PC-9 (cell line): ENCODE results near the gene UPF2. TPM values are rescaled to one million over a fixed set of nuclear protein-coding genes. Genes with fewer than 3 reads are reported as not detected.

ENCODE experiments used
- BruUV-seq: library from RNA; stranded (reverse); fragments of 400-500 nt; replicated peaks from 2 replicates; lab custom pipeline; 2021; lab: Mats Ljungman, UMichigan
- CTCF ChIA-PET: fragments of 300-600 bp; sonication (Branson Sonifier 250); formaldehyde crosslinking; loops from one replicate; lab custom pipeline; 2022; ENCODE audit warnings: antibody characterized with exemption; lab: Charles Lee
- POLR2A ChIA-PET: fragments of 300-600 bp; sonication (Branson Sonifier 250); formaldehyde crosslinking; loops from one replicate; lab custom pipeline; 2022; ENCODE audit warnings: antibody characterized with exemption; ENCODE audit not compliant: unreplicated experiment; lab: Charles Lee
- DNase-seq, 2 experiments: peaks; one replicate each; pipeline versions ENCODE4 v3.0.0 to v3.0.0-alpha.2; 2015 to 2022; ENCODE audit warnings: mixed read lengths in 1 of 2
- H2AFZ ChIP-seq: fragments of 200-600 bp; sonication (generic); 2 replicates; pipeline ENCODE4 v1.8.1; 2017; ENCODE audit warnings: antibody characterized with exemption
- H3F3A ChIP-seq: fragments of 200-600 bp; sonication (generic); 2 replicates; pipeline ENCODE4 v1.8.1; 2017; ENCODE audit warnings: antibody characterized with exemption, mild to moderate bottlenecking, low read depth; ENCODE audit not compliant: insufficient read depth
- H3K27ac ChIP-seq: fragments of 200-600 bp; sonication (generic); 2 replicates; pipeline ENCODE4 v1.6.1; 2016; ENCODE audit warnings: mixed run types
- H3K27me3 ChIP-seq: fragments of 200-600 bp; sonication (generic); 2 replicates; pipeline ENCODE4 v1.6.1; 2016; ENCODE audit warnings: low read depth, mixed run types; ENCODE audit not compliant: insufficient read depth
- H3K36me3 ChIP-seq: fragments of 200-600 bp; sonication (generic); 2 replicates; pipeline ENCODE4 v1.6.1; 2016; ENCODE audit warnings: low read depth, mixed run types
- H3K4me1 ChIP-seq: fragments of 200-600 bp; sonication (generic); replicated peaks from 2 replicates; pipeline ENCODE4 v1.6.1; 2016; ENCODE audit warnings: mixed run types; ENCODE audit not compliant: insufficient read depth
- H3K4me2 ChIP-seq: fragments of 200-600 bp; sonication (generic); 2 replicates; pipeline ENCODE4 v1.6.1; 2017; ENCODE audit warnings: mixed run types
- H3K4me3 ChIP-seq: fragments of 200-600 bp; sonication (generic); 2 replicates; pipeline ENCODE4 v1.6.1; 2016; ENCODE audit warnings: mixed run types
- H3K79me2 ChIP-seq: fragments of 200-600 bp; sonication (generic); 2 replicates; pipeline ENCODE4 v1.6.1; 2017; ENCODE audit warnings: low read depth, mixed run types
- H3K9me2 ChIP-seq: fragments of 200-600 bp; sonication (generic); 2 replicates; pipeline ENCODE4 v1.8.1; 2017; ENCODE audit warnings: mild to moderate bottlenecking; ENCODE audit not compliant: insufficient read depth
- H3K9me3 ChIP-seq: fragments of 200-600 bp; sonication (generic); 2 replicates; pipeline ENCODE4 v1.8.1; 2016; ENCODE audit warnings: low read depth; ENCODE audit not compliant: insufficient read depth
- H4K20me1 ChIP-seq: fragments of 200-600 bp; sonication (generic); 2 replicates; pipeline ENCODE4 v1.8.1; 2017; ENCODE audit not compliant: insufficient read depth
- EZH2 ChIP-seq: fragments of 200-600 bp; sonication (generic); IDR thresholded peaks from 2 replicates; pipeline ENCODE4 v1.8.0; 2017; ENCODE audit warnings: antibody characterized with exemption, low read depth
- intact Hi-C: fragments of 100-400 bp; cut with micrococcal nuclease; formaldehyde crosslinking; loops from one replicate; pipeline ENCODE4 v1.10.0; 2022; ENCODE audit not compliant: unreplicated experiment
- total RNA-seq: library from RNA; stranded (reverse); gene quantifications from 2 replicates; pipeline ENCODE4 v1.2.3, GENCODE V29; 2021
- TF ChIP-seq, protein P1 (sequence below): fragments of 200-600 bp; sonication (generic); conservative IDR thresholded peaks from 2 replicates; pipeline ENCODE4 v1.6.1; 2017; ENCODE audit warnings: mixed run types, antibody characterized with exemption, mild to moderate bottlenecking, moderate library complexity

The UPF2 gene
- total RNA-seq, 1 experiment from 2014 or later, result 25.9 TPM

DNA sequence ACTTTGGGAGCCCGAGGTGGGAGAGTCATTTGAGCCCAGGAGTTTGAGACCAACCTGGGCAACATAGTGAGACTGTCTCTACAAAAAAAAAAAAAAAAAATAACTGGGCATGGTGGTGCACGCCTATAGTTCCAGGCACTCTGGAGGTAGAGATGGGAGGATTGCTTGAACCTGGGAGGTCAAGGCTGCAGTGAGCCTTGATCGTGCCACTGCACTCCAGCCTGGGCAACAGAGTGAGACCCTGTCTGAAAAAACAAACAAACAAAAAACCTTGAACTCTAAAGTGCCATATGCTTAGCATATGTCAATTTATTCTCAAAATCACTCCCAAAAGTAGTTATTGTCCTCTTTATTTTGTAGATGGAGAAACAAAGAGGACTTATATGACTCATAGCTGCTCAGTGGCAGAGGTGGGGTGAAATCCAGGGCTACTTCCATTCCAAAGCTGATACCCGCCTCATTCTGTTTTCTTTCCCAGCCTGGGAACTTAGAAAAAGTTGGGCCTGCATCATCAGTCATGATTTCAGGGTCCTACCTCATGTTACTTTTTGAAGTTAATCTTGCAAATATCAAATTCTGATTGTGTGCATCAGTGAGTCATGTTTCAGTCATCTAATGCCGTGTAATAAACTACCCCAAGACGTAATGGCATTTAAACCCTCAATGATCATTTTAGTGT lies 39.4 kb upstream of the UPF2 start:
- DNase-seq, result no peak
- Histone ChIP-seq H3K9me3 (no peaks in the 10 kb centered on the region), H3K4me2 (no peak overlapping the region), H4K20me1 (no peaks in the 10 kb centered on the region), H3K36me3 (no peaks in the 10 kb centered on the region), H3K27me3 (no peaks in the 10 kb centered on the region), H2AFZ (no peak overlapping the region), H3K4me3 (no peak overlapping the region), H3K4me1 (no peaks in the 10 kb centered on the region), H3F3A (no peaks in the 10 kb centered on the region), H3K79me2 (no peaks in the 10 kb centered on the region), H3K27ac (no peak overlapping the region), H3K9me2 (no peaks in the 10 kb centered on the region)
- POLR2A ChIA-PET, result no interaction called here
- no peak for TF ChIP-seq EZH2
- TF ChIP-seq, protein P1, sequence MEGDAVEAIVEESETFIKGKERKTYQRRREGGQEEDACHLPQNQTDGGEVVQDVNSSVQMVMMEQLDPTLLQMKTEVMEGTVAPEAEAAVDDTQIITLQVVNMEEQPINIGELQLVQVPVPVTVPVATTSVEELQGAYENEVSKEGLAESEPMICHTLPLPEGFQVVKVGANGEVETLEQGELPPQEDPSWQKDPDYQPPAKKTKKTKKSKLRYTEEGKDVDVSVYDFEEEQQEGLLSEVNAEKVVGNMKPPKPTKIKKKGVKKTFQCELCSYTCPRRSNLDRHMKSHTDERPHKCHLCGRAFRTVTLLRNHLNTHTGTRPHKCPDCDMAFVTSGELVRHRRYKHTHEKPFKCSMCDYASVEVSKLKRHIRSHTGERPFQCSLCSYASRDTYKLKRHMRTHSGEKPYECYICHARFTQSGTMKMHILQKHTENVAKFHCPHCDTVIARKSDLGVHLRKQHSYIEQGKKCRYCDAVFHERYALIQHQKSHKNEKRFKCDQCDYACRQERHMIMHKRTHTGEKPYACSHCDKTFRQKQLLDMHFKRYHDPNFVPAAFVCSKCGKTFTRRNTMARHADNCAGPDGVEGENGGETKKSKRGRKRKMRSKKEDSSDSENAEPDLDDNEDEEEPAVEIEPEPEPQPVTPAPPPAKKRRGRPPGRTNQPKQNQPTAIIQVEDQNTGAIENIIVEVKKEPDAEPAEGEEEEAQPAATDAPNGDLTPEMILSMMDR, result no peak
- intact Hi-C loops, result no loop called here
- BruUV-seq, result no TSS peak
- CTCF ChIA-PET, result interaction anchor here (0.6 kb wide), 1 partner anchor 40 kb away, joined by 4 read pairs; no protein-coding TSS in a partner anchor

DNA sequence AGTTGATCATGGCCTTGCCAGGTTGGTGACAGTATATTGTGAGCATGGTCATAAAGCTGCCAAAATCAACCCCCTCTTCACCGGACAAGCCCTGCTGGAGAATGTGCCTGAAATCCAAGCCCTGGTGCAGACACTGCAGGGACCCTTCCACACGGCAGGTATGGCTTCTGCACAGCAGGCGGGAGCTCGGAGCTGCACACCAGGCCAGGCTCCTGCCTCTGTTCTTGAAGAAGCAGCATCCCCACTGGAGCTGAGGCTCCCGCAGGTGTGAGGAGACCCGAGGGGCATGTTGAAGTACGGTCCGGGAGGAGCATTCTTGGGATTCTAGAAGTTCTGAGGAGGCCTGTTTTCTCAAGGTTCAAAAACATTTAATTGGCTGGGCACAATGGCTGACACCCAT lies 38.9 kb upstream of the UPF2 start:
- H3K79me2 ChIP-seq, result no peaks in the 10 kb centered on the region
- H3F3A ChIP-seq, result no peaks in the 10 kb centered on the region
- no peak overlapping the region for H2AFZ ChIP-seq
- TF ChIP-seq, protein P1, result no peak
- TF ChIP-seq EZH2, result no peak
- ChIA-PET POLR2A (no interaction called here), CTCF (interaction anchor here (0.6 kb wide), 1 partner anchor 39 kb away, joined by 4 read pairs; no protein-coding TSS in a partner anchor)
- no peak overlapping the region for H3K4me3 ChIP-seq
- BruUV-seq, result no TSS peak
- H3K9me2 ChIP-seq, result no peaks in the 10 kb centered on the region
- no peak overlapping the region for H3K4me2 ChIP-seq
- H3K36me3 ChIP-seq, result no peaks in the 10 kb centered on the region
- intact Hi-C loops, result no loop called here
- H4K20me1 ChIP-seq, result no peaks in the 10 kb centered on the region
- no peaks in the 10 kb centered on the region for H3K27me3 ChIP-seq
- no peaks in the 10 kb centered on the region for H3K4me1 ChIP-seq
- no peak overlapping the region for H3K27ac ChIP-seq
- no peak for DNase-seq
- no peaks in the 10 kb centered on the region for H3K9me3 ChIP-seq

DNA sequence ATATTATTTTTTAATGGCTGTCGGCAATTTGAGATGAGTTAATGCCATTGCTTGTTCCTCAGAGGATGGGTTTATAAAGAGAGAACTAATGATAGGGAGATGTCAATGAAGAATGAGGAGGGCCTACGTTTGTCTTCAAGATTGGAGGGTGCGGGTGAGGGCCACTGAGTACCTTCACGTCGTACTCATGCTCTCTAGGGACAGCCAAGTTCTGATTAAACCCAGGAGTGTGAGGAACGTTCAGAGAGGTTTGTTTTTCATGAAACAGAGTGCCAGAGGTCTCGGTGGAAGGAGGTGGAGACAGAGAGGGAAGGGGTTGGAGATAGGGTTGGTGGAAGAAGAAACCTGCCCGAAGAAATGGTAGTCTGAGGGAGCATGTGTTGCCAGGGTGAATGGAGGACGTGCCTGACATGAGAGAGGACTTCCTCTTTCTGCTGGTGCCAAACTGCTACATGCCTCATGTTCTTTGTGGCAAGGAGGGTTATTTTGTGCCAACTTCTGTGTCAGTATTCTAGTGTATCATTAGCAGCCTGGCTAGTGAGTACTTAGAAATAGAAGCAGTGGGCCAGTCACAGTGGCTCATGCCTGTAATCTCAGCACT lies 35.1 kb upstream of the UPF2 start:
- Histone ChIP-seq H2AFZ (no peak overlapping the region), H3F3A (no peaks in the 10 kb centered on the region), H3K9me2 (no peaks in the 10 kb centered on the region), H4K20me1 (no peaks in the 10 kb centered on the region), H3K27ac (no peak overlapping the region), H3K4me2 (no peak overlapping the region), H3K4me3 (no peak overlapping the region), H3K36me3 (no peaks in the 10 kb centered on the region), H3K4me1 (no peaks in the 10 kb centered on the region), H3K9me3 (no peaks in the 10 kb centered on the region), H3K27me3 (no peaks in the 10 kb centered on the region), H3K79me2 (no peaks in the 10 kb centered on the region)
- CTCF ChIA-PET, result no interaction called here
- intact Hi-C loops, result no loop called here
- TF ChIP-seq, protein P1, result no peak
- no peak for TF ChIP-seq EZH2
- POLR2A ChIA-PET, result no interaction called here
- BruUV-seq, result no TSS peak
- DNase-seq, result no peak
